HepG2 (cell line): Measurements from ENCODE around the gene ENC1. TPM values are rescaled to one million over a fixed set of nuclear protein-coding genes. Genes with fewer than 3 reads are reported as not detected.

Experiments used
- AHDC1 ChIP-seq: sonication (generic); formaldehyde crosslinking; IDR thresholded peaks from 2 replicates; pipeline ENCODE4 v1.5.1; 2020; ENCODE audit warnings: mild to moderate bottlenecking, missing genetic modification reagents, borderline replicate concordance
- HDAC2 ChIP-seq: sonication (generic); formaldehyde crosslinking; IDR thresholded peaks from 2 replicates; pipeline ENCODE4 v1.4.0; 2020; ENCODE audit warnings: missing genetic modification reagents
- KDM4B ChIP-seq: sonication (generic); formaldehyde crosslinking; IDR thresholded peaks from 2 replicates; pipeline ENCODE4 v1.4.0; 2020; ENCODE audit warnings: missing genetic modification reagents
- KIAA2018 ChIP-seq: sonication (generic); formaldehyde crosslinking; IDR thresholded peaks from 2 replicates; pipeline ENCODE4 v1.5.0; 2020; ENCODE audit warnings: mild to moderate bottlenecking, missing genetic modification reagents, borderline replicate concordance
- KLF6 ChIP-seq: IDR thresholded peaks from 2 replicates; pipeline ENCODE4 v1.8.0; 2016; ENCODE audit warnings: missing biosample characterization, missing genetic modification reagents
- MTA1 ChIP-seq: sonication (generic); formaldehyde crosslinking; IDR thresholded peaks from 2 replicates; pipeline ENCODE4 v1.4.0; 2020; ENCODE audit warnings: missing genetic modification reagents, mild to moderate bottlenecking, borderline replicate concordance
- NFATC3 ChIP-seq: sonication (generic); formaldehyde crosslinking; IDR thresholded peaks from 2 replicates; pipeline ENCODE4 v1.5.1; 2020; ENCODE audit warnings: mild to moderate bottlenecking, missing genetic modification reagents
- PHF20 ChIP-seq: sonication (generic); formaldehyde crosslinking; IDR thresholded peaks from 2 replicates; pipeline ENCODE4 v1.5.0; 2020; ENCODE audit warnings: mild to moderate bottlenecking, missing genetic modification reagents
- PTBP1 ChIP-seq: fragments of 200-400 bp; formaldehyde crosslinking; IDR thresholded peaks from 2 replicates; pipeline ENCODE4 v1.6.1; 2018; ENCODE audit warnings: low read length, low read depth; ENCODE audit not compliant: poor library complexity, severe bottlenecking
- RELA ChIP-seq: sonication (generic); formaldehyde crosslinking; IDR thresholded peaks from 2 replicates; pipeline ENCODE4 v1.4.0; 2020; ENCODE audit warnings: missing genetic modification reagents
- RXRA ChIP-seq: sonication (generic); formaldehyde crosslinking; IDR thresholded peaks from 2 replicates; pipeline ENCODE4 v1.5.1; 2020; ENCODE audit warnings: missing genetic modification reagents
- TBX3 ChIP-seq: fragments of 450-650 bp; IDR thresholded peaks from 2 replicates; pipeline ENCODE4 v1.6.1; 2017; ENCODE audit warnings: antibody characterized with exemption, mild to moderate bottlenecking, inconsistent platforms, borderline replicate concordance
- TCF7L2 ChIP-seq: IDR thresholded peaks from 2 replicates; pipeline ENCODE4 v1.6.1; 2011; ENCODE audit warnings: mild to moderate bottlenecking, low read depth, low read length, moderate library complexity
- ZFP36L2 ChIP-seq: sonication (generic); formaldehyde crosslinking; IDR thresholded peaks from 2 replicates; pipeline ENCODE4 v1.4.0; 2020; ENCODE audit warnings: missing genetic modification reagents
- ZKSCAN1 ChIP-seq: fragments of 150-350 bp; IDR thresholded peaks from 2 replicates; pipeline ENCODE4 v1.6.1; 2014; ENCODE audit warnings: low read length
- ZNF335 ChIP-seq: sonication (generic); formaldehyde crosslinking; IDR thresholded peaks from 2 replicates; pipeline ENCODE4 v1.4.0; 2020; ENCODE audit warnings: missing genetic modification reagents
- ZNF83 ChIP-seq: sonication (generic); formaldehyde crosslinking; IDR thresholded peaks from 2 replicates; pipeline ENCODE4 v1.4.0; 2020; ENCODE audit warnings: missing genetic modification reagents, mild to moderate bottlenecking, borderline replicate concordance
- ZNF839 ChIP-seq: sonication (generic); formaldehyde crosslinking; IDR thresholded peaks from 2 replicates; pipeline ENCODE4 v1.4.0; 2020; ENCODE audit warnings: missing genetic modification reagents, mild to moderate bottlenecking, borderline replicate concordance
- polyA plus RNA-seq, 8 experiments: library from polyadenylated mRNA; depleted of rRNA in 3 of 8; stranded (reverse) in 7 of 8; unstranded in 1 of 8; fragments of >200 nt; fragmentation: Illumina TruSeq in 4 of 8; extraction: Trizol in 4 of 8; gene quantifications; 2 replicates each; pipeline versions ENCODE4 v1.2.1 to v1.2.3, GENCODE V29; 2011 to 2016; ENCODE audit warnings: low read depth in 4 of 8, missing spikeins in 1 of 8, mixed read lengths in 1 of 8; ENCODE audit not compliant: insufficient read depth in 1 of 8
- total RNA-seq, 5 experiments: library from RNA; depleted of rRNA; stranded (reverse); fragments of >200 nt; fragmentation: Illumina TruSeq; extraction: Trizol; gene quantifications; 2 replicates each; pipeline ENCODE4 v1.2.3, GENCODE V29; 2016; ENCODE audit warnings: low read depth in 1 of 5

ENC1 gene
- total and polyA plus RNA-seq, 2 of the 13 experiments (the other 11 are each of a cell fraction or from before 2014, with no cell fraction given) = 63.8 to 64.4 TPM

- TF ChIP-seq ZFP36L2 (CRISPR knock-in tag) = no peak
- TF ChIP-seq KIAA2018 (CRISPR knock-in tag) = no peak
- TF ChIP-seq KDM4B (CRISPR knock-in tag) = no peak
- no peak for TF ChIP-seq PHF20 (CRISPR knock-in tag)
- TF ChIP-seq ZNF335 (CRISPR knock-in tag) = no peak
- TF ChIP-seq RXRA (CRISPR knock-in tag) = no peak
- 0 out of 2 replicates have a peak, but pooled peaks have one; percentile 62 for TF ChIP-seq ZNF839
- no peak for TF ChIP-seq ZKSCAN1
- no peak for TF ChIP-seq NFATC3 (CRISPR knock-in tag)
- no peak for TF ChIP-seq PTBP1
- no peak for TF ChIP-seq MTA1
- TF ChIP-seq HDAC2 = no peak
- TF ChIP-seq TCF7L2 = no peak
- no peak for TF ChIP-seq AHDC1 (CRISPR knock-in tag)
- no peak for TF ChIP-seq ZNF83
- no peak for TF ChIP-seq TBX3
- no peak for TF ChIP-seq RELA (CRISPR knock-in tag)
- TF ChIP-seq KLF6 (CRISPR knock-in tag) = no peak
Measured at GRCh38 chr5:74639807-74640449, 600 bp downstream of the ENC1 start (continued).
